HG03097 (cell line): ENCODE data around the gene AK8.

Experiments
- ATAC-seq: cut with Tn5 transposase; IDR thresholded peaks from one replicate; pipeline ENCODE4 v1.9.1; 2021; ENCODE audit not compliant: unreplicated experiment, low FRiP score

The AK8 gene

DNA sequence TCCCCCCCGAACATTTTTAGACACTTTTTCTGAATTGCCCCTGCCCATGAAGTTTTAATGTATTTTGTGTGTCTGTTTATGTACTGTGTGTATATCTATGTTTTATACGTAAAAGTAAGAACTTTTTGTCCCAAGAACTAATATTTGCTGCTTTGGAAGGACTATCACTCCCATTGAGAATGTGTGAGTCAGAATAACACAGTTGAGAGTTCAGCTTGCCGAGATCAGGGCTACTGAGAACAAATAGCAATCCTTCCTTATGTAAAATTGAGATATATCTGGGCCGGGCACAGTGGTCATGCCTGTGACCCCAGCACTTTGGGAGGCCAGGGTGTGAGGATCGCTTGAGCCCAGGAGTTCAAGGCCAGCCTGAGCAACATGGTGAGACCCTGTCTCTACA is 196.5 kb downstream of the AK8 start:
- ATAC-seq: no peak

GRCh38 chr9:132679946-132680625 is 198.0 kb downstream of the AK8 start:
- ATAC-seq: no peak

- ATAC-seq: no peak
Observed at GRCh38 chr9:132677976-132678375, 200.1 kb downstream of the AK8 start.
